ENCODE results near the gene CASKIN2.

CASKIN2 gene

DNA sequence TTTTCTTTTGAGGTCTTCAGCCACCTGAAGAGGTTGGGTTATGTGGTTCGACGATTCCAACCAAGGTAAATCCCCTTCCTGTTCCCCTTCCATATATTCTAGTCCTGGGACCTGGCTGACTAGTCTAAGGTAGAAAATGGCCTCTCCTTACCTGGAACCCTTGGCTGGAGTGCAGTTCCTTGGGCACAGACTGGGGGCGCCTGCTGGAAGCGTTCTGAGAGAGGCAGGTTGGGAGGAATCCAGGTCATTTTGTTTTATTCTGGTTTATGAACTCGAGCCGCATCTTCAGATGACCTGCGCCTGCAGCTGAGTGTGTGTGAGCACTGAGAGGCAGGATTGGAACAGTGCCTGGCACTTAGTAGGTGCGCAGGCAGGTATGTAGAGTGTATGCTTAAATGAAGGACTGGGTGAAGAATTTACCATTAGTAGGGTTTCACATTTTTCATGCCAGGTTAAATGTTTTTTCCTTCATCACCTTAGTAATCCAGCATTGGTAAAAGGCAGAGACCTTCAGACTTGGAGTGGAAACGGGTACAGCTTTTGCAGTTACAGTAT is 3.7 kb upstream of the CASKIN2 start:
- no peak for DNase-seq (ENCODE audit: low read depth)

DNA sequence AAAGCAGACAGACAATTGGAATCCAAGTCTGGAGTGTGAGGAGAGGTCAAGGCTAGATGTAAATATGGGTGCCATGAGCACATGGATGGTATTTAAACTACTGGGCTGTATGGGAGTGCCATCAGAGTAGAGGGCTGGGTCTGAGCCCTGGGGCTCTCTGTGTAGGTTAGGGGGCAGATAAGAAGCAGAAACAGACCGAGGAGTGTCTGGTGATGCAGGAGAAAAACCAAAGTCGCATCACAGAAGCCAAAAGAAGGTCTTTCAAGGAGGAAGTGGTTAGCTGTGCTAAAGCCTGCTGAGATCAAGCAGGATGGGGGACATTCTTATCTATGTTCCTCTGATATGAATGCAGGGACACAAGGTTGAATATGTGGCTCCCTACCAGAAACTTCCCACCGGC is 2.9 kb upstream of the CASKIN2 start:
- no peak for DNase-seq (ENCODE audit: low read depth)

DNA sequence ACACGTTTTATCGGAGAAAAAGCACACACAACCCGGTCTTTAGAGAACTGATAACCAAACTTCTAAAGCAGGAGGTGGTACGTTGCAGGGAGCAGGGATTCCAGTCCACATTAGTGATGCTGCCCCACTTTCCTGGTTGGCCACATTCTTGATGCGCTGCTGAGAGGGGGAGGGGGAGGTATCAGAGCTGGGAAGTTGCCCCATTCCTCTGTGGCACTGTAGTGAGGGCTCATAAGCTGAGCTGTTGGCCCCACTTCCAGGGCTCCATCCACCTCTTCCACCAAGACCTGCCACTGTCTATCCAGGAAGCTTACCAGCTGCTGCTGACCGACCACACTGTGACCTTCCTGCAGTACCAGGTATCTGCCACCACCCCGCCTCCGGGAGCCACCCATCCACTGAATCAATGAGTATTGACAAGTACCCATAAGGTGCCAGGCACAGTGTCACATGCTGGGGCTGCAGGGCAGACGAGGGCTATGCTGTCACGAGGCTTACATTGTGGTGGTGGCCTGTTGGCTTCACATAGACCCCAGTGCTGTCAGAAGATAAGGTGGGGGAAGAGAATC is 2.0 kb upstream of the CASKIN2 start:
- DNase-seq (ENCODE audit: low read depth) = no peak

DNA sequence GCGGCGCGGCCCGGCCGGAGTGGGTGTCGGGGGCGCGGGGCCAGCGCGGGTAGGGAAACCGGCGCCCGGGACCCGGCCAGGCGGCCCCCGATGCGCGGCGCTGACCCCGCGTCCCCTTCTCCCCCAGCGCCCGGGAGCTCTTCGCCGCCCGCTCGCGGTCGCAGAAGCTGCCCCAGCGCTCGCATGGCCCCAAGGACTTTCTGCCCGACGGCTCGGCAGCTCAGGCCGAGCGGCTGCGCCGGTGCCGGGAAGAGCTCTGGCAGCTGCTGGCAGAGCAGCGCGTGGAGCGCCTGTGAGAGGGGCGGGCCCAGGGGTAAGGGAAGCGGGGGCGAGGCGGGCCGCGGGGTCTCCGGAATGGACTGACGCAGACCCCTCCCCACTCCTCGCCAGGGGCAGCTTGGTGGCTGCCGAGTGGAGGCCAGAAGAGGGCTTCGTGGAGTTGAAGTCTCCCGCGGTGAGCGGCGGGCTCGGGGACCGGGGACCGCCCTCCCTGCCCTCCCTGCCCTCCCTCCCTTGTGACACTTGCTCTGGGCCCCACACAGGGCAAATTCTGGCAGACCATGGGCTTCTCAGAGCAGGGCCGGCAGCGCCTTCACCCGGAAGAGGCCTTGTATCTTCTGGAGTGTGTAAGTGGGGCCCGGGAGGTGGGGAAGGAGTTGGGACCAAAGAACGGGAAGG is 1.4 kb upstream of the CASKIN2 start:
- DNase-seq (ENCODE audit: low read depth) = no peak

DNA sequence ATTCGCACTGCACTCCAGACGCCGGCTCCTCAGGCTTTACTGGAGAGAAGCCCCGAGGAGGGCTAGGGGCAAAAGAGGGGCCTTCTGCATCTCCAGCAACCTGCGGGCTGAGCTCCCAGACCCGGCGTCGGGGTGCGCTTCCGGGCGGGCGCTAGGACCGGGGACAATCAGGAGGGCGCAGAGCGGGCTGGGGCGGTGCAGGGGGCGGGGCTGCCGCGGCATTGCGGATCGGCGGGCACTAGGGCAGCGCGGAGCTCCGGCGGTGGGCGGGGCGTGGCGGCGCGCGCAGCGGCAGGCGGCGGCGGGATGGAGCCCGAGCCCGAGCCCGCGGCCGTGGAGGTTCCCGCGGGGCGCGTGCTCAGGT is 900 bp upstream of the CASKIN2 start, which contains the start of gene TSEN54:
Gene TSEN54 (plus strand): TSS at position 274 of the 364 bp plus-strand sequence. CDS start 33 bp downstream, at position 307.
- peak; percentile 24 for DNase-seq (ENCODE audit: low read depth)

DNA sequence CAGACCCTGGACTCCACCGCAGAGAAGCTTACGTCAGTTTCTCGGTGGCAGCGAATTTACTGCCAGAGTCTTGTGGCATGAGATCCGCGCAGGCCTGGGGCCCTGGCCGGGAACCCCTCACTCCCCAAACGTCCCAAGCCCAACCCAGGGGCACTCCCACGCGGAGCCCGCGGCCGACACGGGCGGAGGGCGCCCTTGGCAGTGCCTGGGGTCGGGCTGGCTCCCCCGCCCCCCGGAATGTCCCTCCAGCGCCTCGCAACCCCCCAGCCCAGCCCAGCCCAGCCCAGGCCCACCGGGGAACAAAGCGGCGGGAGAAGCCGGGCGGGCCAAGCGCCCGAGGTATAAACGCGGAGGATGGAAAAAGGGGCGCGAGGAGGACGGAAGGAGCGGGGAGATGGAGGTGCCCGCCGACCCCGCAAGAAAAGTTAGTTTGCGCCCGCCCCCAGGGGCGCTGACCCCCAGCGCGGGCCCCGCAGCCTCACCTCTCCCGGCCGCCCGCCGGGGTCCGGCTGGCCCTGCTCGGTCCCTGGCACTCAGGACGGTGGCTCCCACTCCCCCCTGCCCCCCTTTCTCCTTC is 330 bp downstream of the CASKIN2 start:
- DNase-seq (ENCODE audit: low read depth) = no peak

DNA sequence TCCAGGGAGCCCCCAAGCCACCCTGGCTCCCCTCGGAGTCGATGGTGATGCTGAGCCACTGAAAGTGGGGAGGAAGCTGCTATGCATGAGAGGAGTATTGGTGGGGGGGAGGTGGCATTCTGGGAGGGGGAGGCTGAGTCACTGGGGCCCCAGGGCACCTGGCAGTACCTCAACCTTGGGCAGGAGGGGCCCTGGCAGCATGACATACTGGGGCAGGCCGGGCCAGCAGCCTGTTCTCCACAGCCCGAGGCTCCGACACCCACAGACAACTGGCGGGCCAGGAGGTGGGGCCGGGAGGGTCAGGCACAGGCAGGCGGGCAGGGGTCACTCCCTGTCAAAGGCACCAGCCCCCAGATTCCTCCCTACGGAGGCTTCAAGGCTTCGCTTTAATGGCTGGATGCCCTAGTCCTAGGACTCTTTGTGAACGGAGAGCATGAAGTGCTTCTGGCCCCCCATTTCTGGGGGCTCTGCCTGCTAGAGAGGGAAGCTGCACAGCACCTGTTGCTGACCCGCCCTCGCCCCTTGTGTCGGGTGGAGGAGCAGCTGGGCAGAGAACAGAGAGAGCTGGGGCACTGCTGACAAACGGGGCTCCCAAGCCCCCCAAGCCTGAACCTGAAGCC is 928 bp downstream of the CASKIN2 start:
- DNase-seq (ENCODE audit: low read depth) = no peak

DNA sequence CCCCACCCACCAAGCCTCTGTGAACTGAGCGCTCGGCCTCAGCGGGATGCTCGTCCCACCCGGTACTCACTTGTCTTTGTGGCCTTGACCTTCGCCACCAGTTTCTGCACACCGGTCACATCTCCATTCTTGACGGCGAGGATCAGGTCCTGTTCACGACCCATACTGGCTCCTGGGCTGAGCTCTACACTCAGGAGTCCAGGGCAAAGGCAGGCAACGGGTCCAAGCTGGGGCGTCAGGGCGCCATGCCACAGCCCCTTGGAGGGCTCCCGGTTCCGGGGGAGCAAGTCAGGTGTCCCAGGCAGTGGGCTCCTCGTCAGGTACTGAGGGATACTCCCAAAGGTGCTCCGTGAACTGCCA is 1.7 kb downstream of the CASKIN2 start:
- DNase-seq (ENCODE audit: low read depth) = no peak

DNA sequence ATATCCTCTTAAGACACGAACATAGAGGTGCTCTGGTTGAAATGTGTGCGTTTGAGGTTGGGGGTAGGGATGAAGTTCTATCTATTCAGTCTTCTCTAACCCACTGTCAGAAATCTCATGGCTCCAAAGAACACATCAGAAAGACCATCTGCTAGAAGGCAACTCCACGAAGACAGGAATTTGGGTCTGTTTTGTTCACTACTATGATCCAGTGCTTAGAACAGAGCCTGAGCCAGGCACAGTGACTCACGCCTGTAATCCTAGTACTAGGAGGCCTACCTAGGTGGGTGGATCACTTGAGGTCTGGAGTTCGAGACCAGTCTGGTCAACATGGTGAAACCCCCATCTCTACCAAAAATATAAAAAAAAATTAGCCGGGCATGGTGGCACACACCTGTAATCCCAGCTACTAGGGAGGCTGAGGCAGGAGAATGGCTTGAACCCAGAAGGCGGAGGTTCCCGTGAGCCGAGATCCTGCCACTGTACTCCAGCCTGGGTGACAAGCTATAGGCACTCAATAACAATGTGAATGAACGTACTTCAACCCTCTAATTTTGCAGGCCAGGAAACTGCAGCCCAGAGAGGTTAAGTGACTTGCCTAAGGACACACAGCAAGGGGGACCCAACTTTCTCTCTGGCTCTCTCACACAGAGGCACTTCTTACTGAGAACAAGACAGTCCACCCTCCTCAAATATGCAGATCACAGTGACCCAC is 2.3 kb downstream of the CASKIN2 start:
- DNase-seq (ENCODE audit: low read depth) = no peak

DNA sequence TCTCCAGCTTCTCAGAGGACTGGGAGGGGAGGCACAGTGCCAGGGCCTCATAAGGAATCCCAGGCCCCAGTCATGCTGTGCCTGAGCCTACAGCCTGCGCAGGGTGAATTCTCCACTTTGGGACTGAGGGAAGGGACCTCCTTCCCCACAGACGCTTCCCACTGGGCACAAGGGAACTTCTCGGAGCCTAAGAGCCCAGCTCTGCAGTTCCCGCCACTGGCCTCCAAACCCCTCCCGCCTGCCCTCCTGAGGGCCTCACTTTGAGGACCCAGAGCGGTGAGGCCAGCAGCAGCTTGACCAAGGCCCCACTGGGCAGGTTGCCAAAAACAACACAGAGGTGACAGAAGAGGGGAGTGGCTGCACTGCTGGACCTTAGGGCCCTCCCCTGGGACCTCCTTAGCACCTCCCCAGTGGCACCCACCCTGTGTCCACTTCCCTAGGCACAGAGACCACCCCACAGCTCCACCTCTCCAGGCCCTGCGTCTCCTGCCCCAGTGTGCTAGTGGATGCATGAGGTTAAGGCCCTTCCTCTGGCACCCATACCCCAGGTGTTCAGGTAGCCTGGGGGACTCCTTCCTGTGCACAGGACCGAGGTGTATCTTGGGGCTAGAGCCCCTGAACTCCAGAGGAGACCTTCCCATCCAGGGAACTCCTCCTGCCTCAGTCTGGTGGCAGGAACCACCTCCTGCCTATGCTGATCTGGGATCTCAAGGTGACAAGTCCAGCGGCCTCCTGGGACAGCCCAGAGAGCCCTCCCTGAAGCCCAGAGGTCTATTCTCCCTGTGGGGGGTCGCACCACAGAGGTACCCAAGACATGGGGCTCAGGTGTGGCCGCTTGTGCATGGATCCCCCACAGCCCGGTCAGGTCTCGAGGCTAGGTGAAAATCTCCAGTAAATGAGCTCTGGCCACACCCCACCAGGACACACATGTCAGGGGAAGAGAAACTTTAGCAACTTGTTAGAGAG is 3.4 kb downstream of the CASKIN2 start:
- DNase-seq (ENCODE audit: low read depth) = no peak

DNA sequence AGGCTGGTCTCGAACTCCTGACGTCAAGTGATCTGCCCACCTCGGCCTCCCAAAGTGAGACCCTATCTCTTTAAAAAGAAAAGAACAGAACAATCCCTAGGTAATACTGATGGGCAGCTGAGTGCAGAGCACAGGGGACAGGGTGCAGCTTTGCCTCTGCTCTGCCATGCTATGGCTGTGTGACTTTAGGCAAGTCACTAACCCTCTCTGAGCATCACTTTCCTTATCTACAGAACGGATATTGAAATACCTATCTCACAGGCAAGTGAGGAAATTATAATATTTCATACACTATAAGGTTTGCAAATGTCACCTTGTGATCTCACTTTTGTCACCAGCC is 4.1 kb downstream of the CASKIN2 start:
- no peak for DNase-seq (ENCODE audit: low read depth)

DNA sequence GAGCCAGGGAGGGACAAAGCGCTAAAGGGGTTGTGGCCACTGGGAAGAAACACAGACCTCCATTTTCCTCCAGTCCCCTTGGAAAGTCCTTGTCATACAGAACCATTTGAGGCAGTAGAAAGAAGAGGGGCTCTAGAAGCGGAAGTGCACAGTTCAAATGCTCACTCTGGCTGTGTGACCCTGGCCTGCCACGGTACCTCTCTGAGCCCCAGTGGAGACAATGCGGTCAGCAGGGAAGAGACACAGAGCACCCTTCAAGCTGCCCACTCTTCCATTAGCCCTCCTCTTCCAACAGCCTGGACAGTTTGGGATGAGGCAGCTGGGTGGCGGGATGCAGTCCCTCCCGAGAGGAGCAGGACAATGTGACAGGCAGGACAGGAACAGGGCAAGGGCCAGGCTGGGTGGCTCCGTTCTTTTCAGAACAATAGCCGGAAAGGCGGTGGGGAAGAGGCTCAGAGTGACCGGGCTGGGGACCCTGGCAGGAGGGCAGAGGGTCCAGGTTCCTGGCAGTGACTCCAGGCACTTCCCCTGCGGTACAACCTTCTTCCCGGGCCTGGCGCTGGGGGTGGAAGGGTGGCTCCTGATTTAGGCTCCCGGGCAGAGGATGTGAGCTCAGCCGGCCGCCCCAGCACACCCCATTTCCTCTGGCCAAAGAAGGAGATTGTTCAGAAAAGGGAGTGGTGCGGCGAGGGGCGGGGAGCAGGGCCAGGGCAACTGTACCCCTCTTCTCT is 5.6 kb downstream of the CASKIN2 start:
- DNase-seq (ENCODE audit: low read depth) = no peak

DNA sequence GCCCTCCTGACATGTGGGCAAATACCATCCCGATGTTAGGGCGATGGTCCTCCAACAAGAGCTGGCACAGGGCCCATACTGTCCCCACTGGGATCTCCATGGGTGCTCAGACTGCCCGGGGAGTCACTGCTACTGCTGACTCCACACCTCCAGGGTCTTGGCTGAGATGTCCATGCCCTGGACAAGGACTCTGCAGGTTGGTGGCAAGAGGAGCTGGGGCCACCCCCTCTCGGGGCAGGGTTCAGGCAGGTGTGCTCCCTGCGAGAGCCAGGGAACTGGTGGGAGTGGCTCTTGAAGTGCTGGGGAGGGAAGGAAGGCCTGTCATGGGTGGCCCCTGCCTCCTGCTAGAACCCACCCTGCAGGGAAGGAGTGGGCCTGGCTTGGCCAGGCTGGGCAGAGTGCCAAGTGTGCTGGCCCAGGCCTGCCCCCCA is 6.4 kb downstream of the CASKIN2 start:
- DNase-seq (ENCODE audit: low read depth) = no peak

DNA sequence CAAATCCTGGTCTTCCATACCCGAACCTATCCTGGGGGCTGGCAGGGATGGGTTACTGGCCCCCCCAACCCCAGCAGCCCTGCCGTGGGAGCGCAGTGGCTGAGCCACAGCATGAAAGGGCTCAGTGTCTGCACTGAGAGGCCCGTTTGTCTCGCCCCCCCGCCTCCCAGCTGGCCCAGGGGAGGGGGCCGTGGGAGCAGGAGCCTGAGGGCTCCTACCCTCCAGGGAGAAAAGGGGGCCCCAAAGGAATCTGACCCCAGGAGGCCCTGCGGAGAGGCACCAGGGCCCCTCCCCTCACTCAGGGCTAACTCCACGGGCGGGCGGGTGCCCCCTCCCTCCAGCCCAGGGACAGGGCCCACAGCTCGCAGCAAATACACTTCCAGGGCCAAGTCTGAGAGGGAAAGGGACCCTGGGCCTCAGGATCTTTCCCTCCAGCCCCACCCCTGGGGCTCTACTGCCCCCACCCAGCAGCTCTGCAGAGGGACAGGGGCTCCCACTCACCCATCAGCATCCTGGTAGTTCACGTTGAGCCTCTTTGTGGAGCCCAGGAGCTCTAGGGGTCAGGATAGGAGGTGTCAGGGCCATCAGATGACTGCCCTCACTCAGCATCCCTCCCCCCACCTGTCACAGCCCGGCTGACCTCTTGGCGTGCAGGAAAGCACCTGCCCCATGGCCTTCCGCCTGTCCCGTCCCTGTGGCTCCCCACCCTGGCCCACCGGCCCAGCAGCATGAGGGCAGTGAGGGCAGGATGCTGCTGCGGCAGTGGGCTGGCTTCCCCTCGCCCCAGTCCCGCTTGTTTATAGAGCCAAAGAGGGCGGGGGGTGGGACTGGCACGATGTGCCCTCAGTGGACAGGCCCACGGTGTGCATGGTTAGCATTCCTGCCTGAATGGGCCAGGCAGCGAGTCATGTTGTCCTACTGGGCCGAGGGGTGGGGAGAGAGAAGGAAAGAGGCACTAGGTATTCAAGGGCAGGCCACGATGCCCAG is 7.3 kb downstream of the CASKIN2 start:
- DNase-seq (ENCODE audit: low read depth) = no peak

DNA sequence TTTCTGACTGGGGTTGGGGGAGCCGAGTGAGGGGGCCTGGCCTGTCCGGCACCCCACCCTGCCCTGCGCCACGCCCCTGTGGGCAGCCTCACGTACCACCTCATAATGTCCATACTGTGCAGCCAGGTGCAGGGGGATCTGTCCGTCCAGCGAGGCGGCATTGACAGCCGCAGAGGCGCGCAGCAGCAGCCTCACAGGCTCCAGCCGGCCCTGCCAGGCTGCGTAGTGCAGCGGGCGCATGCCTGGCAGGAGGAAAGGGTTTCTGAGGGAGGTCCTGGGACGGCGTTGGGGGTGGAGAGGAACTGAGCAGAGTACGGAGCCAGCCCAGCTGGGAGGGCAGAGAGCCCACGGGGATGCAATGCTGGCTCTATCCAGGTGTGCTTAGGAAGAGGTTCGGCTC is 8.4 kb downstream of the CASKIN2 start:
- no peak for DNase-seq (ENCODE audit: low read depth)

DNA sequence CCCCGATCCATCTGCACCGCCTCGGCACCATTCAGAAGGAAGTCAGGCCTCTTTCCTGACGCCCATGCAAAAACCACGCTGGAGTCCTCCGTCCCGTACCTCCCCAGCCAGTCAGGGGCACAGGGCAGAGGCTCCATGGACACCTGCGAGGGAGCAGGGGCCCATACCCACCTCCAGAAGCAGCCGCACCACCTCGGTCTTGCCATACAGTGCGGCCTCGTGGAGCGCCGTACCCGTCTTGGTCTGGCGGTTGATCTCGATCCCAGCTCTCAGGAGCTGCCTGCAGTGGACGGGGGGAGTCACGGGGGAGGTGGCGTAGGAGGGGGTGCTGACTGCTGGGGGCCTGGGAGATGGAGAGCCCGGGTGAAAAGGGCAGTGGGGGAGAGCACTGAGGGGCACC is 9.2 kb downstream of the CASKIN2 start:
- no peak for DNase-seq (ENCODE audit: low read depth)

DNA sequence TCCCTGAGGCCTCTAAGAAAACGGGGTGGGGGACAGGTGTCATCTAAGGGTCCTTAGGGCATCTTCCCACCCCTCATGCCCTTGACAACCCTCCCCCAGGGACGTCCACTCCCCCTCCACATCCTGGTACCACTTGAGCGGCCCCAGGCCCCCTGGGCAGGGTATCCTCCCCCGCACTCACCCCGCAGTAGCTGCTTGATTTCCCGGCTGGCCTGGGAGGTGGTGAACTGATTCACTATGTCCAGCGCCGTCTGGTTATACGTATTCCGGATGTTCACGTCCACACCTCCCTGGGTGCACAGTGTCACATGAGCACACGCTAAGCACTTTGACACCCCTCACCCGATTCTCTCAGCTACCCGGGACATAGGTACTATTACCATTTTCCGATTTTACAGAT is 9.7 kb downstream of the CASKIN2 start:
- DNase-seq (ENCODE audit: low read depth) = no peak

DNA sequence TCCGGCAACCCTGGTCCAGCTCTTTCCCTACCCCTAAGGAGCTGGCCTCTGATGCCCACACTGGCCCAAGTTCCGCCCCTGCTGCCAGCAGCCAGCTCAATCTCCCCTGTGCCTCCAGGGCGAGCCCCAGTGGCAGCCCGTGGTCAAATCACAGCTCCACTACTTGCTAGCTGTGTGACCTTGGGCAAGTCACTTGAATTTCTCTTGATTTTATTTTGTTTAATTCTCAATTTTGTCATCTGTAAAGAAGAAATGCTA is 10.3 kb downstream of the CASKIN2 start:
- no peak for DNase-seq (ENCODE audit: low read depth)

DNA sequence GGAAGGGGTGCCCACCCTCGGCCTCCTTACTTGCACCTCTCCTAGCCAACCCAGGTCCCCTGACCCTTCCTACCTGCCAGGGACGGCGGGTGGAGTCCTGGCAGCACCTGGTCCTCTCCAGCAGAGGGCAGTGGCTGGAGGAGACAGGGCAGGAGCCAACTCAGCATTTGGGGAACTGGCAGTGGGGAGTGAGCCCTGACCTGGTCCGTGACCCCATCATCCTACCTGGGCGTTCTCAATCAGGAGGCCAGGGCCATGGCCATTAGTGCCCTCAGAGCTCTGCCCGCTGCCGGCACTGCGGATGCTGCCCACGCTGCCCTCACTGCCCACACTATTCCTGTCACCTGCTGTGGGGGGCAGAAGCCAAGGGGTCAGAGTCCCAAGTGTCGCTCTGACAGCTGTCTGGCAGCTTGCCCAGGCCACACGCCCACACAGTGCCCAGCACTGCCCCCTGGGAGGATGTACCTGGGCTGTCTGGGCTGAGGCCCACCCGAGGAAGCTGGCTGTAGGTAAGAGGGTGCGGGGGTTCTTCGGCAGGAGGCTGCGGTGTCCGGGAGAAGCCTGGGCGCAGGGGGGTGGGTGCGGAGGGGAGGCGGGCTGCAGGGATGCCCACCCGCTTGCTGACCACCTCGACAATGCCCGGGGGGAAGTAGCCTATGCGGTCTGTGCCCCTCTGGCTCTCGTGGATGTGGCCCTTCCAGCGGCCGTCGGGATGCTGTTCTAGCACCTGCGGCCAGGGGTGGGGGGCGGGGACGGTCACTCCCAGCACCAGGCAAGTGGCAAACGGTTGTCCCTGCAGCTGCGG is 10.8 kb downstream of the CASKIN2 start:
- DNase-seq (ENCODE audit: low read depth) = no peak

Data from GM04503 (cell line).